GM21825 (cell line): ENCODE data around the gene SFMBT2.

Experiments
- ATAC-seq: cut with Tn5 transposase; IDR thresholded peaks from one replicate; pipeline ENCODE4 v1.9.1; 2021; ENCODE audit warnings: mild to moderate bottlenecking, moderate library complexity; ENCODE audit not compliant: unreplicated experiment

The SFMBT2 gene

DNA sequence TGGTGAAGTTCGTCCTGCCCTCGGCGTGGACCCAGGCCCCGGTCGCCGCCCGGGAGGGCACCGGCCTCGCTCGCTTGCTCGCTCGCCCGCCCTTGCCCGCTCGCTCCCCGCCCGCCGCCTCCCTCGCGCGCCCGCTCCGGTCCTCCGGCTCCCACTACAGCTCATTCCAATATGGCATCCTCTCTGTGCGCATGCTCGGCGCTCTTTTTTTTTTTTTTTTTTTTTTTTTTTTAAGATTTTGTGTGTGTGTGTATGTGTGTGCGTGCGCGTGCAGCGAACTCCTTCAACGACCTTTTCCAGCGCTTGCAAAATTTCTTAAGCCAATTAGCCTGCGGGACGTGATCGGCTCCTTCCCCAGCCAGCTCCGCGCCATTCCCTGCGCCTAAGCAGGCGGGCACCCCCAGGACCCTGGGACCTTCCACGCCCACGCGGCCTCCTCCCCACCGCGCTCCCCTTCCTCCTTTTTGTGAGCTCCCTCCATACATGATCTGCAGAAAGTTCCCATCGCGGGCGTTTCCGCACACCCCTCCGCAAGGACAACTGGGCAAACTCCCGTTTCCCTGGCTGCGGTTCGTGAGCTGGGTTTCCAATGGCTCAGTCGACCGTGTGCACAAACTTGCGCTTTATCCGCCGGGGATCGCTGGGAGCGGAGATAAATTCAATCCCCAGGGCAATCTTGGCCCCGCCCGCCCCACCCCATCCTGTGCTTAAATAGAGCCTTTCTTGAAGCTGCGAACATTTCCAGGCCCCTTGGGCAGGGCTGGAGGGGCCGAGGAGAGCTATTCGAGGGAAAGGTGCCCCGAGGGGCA lies at the start of gene SFMBT2:
Gene SFMBT2 (minus strand): TSS at position 173 of the 809 bp plus-strand sequence. CDS start 29,136 bp downstream, outside the sequence.
- ATAC-seq, result peak; percentile 28

DNA sequence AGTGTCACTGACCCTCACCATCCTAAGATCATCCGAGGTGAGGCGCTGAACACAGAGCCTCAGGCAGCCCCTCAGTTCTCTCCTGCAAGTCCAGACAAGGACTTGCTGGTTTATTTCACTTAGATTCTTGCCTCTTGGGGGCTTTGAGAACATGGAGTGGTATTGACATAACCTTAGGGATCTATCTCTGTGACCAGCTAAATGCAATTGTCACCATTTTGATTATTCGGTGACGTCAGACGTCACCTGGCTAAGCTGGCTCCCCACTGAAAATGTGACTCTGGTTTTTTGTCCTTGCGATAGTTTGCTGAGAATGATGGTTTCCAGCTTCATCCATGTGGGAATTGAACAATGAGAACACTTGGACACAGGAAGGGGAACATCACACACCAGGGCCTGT lies 49.2 kb upstream of the SFMBT2 start:
- ATAC-seq, result no peak

DNA sequence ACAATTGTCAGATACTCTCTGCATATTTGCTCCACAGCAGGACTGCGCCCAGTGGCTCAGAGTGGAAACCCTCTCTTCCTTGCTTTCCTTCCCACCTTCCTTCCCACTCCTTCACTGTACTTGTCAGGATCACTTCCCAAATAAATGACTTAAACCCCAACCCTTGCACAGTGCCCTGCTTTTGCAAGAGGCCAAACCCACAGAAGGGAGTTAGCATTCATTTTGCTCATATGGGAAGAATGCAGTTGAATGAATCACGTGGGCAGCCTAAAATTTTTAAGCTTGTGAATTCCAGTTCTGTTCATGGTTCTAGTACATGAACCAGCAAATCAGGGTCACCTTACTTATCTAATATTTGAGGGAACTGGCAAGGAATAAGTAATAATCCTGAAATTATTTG lies 47.7 kb upstream of the SFMBT2 start:
- ATAC-seq, result no peak

DNA sequence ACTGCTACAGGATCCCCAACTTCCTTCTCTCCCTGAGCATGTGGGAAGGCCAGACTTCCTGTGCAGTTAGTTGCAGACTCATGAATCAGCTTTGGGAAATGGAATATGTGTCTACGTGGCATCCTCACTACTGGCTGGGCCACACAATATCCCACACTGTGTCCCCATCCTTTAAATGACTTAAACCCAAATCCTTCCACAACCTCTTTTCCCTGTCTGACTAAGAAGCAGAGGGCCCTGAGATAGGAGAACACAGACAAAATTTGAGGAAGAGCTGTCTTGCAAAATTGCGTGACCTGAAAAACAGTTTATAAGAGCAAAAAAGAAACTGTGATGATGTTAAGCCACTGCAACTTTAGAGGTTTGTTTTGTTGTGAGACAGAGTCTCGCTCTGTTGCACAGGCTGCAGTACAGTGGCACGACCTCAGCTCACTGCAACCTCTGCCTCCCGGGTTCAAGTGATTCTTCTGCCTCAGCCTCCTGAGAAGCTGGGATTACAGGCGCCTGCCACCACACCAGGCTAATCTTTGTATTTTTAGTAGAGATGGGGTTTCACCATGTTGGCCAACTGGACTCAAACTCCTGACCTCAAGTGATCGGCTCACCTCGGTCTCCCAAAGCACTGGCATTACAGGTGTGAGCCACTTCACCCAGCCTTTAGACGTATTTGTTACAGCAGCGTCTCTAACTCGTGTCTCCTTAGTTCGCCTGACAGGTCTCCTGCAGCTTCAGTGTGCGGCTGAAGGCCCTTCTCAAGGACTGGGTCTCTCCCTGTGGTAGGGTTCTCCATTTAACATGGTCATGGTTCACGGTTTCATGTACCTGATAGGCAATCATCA lies 46.9 kb upstream of the SFMBT2 start:
- ATAC-seq, result peak; percentile 76

DNA sequence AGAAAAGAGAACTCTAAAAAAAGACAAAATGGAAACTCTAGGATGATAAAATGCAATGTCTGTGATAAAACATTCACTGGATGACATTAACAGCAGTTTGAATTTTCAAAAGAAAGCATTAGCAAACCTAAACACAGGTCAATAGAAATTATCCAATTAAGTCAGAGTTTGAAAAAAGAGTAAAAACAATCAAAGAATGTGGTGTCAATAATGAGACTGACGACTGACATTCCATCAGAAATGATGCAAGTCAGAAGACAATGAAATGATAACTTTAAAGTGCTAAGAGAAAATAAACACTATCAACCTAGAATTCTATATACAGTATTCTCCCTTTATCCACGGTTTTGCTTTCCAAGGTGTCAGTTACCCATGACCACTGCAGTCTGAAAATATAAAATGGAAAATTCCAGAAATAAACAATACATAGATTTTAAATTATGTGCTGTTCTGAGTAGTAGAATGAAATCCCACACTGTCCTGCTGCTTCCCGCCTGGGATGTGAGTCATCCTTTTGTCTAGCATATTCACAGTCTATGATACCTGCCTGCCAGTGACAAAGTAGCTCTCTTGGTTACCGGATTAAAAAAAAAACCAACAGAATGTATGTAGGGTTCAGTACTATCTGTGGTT lies 38.3 kb upstream of the SFMBT2 start:
- ATAC-seq, result no peak

DNA sequence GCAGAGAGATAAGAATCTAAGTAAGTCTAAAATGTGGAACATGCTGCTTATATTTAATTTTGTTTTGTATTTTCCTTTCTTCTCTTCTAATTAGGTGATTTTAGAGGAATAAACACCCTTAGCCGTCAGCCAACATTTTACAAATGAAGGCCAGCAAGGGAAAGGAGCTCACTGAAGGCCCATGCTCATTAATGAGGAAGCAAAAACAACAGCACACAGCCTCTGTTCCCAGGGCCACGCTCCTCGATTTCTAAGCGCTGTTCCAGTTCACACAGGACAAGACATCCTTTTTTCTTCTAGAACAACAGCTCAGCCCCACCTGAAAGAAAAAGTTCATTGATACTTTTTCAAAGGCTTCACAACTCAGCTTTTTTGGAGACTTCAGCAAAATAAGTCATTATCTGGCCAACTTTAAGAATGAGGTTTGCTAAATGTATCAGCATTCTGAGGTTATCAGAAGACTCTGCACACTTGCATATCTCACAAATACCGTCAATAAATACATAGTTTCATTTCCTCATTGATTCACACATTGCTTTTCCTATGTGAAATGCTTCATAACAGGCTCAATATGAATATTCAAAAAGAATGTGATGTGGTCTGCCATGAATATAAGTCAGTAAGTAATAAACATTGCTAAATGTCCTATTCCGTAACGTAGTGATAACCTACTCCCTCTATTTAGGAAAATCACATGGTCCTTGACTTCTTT lies 34.8 kb upstream of the SFMBT2 start:
- peak; percentile 63 for ATAC-seq

DNA sequence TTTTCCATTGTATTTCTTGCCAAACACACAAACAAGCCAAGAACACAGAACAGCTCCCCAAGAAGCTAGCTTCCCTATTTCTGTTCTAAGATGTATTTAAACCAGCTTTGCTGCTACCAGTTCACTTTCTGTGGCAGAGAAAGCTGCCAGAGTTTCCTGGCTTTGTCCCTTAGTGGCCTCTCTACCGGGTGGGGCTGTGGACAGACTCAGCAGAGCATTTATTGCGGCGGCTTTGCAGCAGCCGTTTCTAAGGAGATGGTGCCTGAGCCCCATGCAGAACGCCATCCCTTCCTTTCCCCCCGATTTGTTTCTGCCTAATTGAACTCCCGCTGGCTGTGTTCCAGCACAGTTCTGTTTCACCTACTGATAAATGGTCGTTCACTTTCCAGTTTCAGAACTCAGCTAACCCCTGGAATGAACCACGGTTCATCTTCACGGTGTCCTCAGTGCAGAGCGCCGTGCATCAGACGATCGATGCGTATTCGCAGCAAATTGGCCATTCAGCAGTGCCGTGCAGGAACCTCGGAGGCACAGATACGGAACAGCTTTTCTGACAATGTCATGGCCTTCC lies 33.8 kb upstream of the SFMBT2 start:
- ATAC-seq, result no peak

DNA sequence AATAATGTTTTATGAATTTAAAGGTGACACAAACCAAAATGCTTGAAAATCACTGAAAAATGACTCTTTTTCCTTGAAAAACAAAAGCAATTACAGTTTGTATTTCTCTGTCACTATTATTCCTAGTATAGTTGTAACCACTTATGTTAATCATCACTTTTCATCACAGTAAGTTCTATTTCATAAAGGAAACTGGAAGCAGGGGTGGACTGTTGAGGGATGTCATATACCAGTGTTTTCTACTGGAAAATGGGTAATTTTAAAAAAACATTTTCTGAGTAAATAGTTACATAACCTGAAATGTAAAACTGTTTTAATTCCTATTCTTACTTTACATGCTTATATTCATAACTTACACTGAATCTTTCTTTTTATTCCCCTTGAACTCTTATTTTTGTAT lies 32.2 kb upstream of the SFMBT2 start:
- no peak for ATAC-seq

DNA sequence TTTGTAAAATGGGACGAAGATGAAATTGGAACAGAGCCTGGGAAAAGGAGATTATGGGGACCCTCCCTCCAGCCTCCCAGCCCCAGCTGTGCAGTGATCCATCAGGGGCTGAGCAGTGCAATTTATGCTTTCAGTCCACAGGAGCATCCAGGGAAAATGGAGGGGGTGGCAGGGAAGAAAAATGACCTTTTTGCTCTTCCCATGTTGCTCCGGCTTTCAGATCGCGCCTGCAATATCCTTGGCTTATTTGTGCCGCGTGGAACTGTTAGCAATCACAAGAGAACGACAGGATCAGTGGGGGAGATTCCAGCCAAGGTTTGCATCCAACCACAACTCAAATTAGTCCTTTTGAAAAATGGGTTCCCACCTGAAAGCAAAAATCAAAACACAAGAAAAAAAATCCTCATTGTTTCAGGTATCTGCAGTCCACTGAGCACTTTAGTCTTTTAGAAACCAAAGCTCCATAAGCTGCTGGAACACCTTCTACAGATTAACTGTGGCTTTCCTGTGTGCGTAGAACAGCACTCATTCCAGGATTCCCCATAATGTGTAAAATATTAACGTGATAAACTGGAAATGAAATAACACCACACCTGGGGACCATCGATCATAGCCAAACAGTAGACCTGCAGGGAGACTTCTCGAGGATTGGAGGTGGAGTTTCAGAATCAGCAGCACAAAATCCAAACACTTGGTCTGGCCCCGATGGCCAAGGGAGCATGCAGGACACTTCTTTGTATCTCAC lies 30.7 kb upstream of the SFMBT2 start:
- ATAC-seq, result no peak

DNA sequence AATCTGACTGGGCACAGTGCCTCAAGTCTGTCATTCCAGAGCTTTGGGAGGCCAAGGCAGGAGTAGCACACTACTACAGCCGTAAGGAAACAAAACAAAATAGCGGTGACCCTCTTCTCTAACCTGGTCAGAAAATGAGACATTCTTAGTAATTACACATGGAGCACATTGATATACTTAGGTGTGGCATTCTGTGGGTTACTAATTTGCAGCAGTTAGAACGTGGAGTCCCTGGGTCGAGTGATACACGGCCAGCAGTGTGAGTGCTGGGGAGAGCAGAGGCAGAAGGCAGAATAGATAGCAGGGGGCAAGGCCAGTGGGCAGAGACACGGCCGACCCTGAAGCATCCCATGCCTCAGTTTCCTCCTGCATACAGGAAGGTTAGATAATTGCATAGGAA lies 28.9 kb upstream of the SFMBT2 start:
- ATAC-seq, result no peak

DNA sequence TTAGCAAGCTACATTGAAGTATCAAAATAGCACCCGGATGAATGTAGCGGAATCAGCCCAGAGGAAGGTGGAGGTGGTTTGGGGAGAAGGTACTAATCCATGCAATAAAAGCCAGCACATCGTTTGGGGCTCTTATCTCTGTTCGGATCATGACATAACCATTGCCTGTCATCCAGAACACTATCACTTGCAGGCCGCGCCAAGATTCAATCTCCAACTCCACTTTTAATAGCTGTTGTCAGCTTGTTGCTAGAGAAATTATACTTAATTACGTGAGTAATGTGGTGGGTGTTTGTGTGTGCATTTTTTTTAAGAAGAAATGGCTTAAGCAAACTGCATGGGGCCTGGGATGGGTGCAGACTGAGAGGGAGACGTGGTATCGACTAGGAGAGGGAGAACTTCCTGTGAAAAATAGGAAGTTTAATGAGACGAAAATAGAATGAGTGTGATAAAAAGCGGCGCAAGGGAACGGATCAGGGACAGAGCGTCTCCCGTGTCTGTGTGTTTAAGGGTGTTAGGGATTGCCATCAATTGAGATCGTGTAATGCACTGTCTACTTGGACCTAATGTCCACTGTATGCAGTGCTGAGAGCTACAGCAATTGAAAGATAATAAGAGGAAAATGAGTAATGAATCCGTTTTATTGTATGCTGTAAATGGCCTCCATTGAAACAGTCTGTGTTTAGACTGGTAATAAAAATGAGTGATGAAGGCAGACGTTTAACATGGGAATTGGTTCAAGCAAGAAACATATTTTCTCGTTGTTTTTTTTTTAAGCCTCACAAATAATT lies 27.6 kb upstream of the SFMBT2 start:
- no peak for ATAC-seq

DNA sequence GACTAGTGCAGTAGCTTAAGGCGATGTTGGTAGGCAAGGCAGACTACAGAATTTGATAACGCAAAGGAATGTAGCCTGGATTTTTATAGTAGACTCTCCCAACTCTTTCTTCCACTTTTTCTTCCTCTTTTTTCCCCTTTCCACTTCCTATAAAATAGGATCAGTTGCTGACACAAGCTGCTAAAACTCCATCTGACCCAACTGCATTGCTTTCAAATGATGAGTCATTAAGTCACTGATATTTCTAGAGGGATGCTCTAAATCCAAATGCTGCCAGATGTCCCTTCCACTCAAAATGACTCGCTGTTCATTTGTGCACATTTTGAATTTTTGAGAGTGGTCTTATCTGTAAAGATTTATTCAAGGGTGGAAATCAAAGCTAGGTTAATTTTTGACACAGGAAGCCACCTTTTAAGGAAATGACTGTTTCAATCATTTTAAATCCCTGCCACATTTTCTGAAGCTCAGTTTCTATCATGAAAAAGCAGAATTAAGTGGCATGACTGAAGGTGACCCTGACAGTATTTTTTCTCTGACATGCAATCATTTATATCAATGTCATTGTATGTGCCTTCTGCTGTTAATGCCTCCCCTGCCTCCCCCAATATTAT lies 25.8 kb upstream of the SFMBT2 start:
- no peak for ATAC-seq

DNA sequence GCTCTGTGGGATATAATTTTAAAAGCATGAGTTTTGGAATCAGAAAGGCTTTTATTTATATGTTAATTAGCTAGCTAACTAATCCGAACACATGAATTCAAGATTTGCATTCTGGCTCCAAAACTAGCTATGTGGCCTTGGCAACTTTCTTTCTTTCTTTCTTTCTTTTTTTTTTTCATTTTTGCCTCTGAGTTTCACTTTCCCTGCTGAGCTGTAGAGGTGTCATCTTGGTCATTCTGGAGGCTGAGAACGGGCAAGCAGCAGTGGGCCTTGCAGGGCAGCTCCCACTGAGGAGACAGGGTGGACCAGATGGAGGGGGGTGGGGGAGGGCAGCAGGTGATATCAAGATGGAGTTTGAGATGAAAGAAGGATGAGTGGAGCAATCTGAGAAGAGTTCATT lies 24.8 kb upstream of the SFMBT2 start:
- ATAC-seq, result no peak

DNA sequence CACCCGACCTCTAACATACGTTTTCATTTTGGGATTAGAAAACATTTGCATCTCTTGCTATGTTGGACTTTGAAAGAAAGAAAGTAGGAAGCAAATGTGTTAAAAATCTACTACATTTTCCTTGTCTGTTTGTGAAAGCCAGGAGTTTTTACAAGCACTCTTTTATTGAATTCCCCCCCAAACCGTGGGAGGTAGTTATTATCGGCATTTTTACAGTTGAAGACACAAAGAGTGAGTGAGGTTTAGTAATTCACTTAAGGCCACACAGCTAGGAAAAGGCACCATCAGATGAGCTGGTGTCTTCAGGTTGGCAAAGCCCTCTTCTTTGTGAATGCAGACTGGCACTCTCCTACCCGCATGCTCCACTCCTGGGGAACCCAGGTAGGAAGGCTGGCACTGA lies 23.5 kb upstream of the SFMBT2 start:
- no peak for ATAC-seq

DNA sequence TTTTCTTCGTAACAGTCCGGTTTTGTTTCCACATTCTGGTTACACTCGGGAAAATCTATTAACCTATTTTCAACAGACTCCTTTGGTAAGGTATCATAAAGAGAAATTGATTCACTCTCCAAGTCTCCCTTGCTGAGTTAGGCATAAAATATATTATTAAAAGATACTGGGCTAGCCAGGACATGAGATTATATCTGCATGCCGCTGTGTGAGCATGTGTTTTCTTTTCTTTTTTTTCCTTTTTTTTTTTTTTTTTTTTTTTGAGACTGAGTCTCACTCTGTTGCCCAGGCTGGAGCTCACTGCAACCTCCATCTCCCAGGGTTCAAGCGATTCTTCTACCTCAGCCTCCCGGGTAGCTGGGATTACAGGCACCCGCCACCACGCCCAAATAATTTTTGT lies 23.0 kb upstream of the SFMBT2 start:
- ATAC-seq, result no peak

DNA sequence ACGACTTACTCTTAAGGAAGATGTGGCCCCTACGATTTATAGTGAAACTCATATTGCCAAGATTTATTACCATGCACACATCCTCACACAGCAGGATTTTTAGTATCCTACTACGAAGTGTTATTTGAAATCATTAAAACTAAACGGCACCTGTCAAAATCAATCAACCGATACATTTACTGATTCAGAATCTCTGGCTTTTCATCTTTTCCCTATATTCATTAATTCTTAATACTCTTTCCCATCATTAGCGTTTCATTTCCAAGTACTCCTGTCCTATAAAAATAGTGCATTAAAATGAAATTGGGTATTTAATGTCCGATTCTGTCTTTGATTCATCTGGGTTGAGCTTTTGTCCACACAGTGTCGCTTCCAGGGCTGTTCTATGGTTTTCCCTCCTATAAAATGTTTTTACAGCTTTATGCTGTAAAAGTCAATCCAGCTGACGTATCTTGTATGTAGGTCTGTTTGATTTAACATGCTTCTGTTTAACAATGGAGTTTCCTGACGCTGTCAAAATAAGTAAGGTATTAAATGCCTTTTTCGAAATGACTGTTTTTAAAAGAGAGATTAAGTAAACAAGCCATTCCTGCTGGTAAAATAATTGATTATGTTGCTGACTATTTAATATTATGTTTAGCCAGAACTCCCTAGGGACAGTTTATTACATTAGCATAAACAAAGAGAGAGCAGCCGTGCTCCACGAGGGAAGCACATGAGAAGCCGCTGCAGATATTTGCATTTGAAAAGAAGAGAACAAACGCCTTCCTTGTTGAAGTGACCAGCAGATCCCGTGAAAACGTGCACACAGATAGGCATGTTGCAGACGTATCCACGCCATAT lies 22.3 kb upstream of the SFMBT2 start:
- ATAC-seq, result no peak

DNA sequence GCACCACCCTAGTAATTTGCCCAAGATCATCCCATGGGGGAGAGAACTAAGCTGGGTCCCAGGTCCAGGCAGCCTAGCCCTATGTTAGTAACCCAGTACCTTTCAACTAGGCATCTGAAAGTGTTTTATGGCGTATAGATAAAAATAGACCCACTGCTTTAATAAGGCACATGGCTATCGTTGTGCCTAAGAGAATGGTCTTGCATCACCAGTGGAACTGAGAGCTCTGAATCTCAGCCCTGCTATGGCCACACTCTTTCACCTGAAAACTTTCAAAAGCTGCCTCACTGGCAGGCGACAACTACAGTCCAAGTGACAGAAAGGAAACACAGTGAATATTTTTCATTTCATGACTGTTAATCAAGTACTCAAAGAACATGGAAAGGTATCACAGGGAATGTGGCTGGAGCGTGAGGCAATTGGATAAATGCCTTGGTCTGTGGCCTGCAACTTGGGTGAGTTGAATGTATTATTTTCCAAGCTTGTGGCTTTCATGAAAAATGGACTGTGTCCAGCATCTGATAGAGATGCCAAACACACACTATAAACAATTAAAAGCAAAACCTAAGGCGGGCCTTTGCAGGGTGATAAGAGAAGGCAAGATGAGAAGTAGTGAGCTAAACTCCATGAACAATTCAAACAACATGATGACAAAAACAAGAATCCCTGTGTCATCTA lies 18.0 kb upstream of the SFMBT2 start:
- no peak for ATAC-seq
